ENCODE data around the gene TBC1D9B. TPM values are rescaled to one million over a fixed set of nuclear protein-coding genes. Genes with fewer than 3 reads are reported as not detected.

The TBC1D9B gene
- total RNA-seq, 1 donor from 2014 or later, result 128 TPM

- no peak overlapping the region for H3K27ac Mint-ChIP-seq
- no peak overlapping the region for H3K4me3 Mint-ChIP-seq (ENCODE audit: low read depth)
- no peaks in the 10 kb centered on the region for H3K9me3 Mint-ChIP-seq (ENCODE audit: low read depth)
- H3K27me3 Mint-ChIP-seq, result no peaks in the 10 kb centered on the region
- no peaks in the 10 kb centered on the region for H3K4me1 Mint-ChIP-seq (ENCODE audit: low read depth)
- peaks cover 45% of the 10 kb centered on the region for H3K36me3 Mint-ChIP-seq (ENCODE audit: insufficient read depth)
- TF ChIP-seq CTCF (IDR thresholded peaks at IDR 0.05; ENCODE audit: unreplicated experiment), result no peak
- no peak for DNase-seq (ENCODE audit: low spot score, unreplicated experiment)
Measured at GRCh38 chr5:179834120-179834519, 73.6 kb downstream of the TBC1D9B start.

- Mint-ChIP-seq H3K9me3 (ENCODE audit: low read depth) (no peaks in the 10 kb centered on the region), H3K27me3 (no peaks in the 10 kb centered on the region), H3K36me3 (ENCODE audit: insufficient read depth) (peaks cover 49% of the 10 kb centered on the region), H3K4me1 (ENCODE audit: low read depth) (no peaks in the 10 kb centered on the region), H3K27ac (no peak overlapping the region), H3K4me3 (ENCODE audit: low read depth) (no peak overlapping the region)
- TF ChIP-seq CTCF (IDR thresholded peaks at IDR 0.05; ENCODE audit: unreplicated experiment), result no peak
- no peak for DNase-seq (ENCODE audit: low spot score, unreplicated experiment)
Measured at GRCh38 chr5:179833709-179834070, 74.0 kb downstream of the TBC1D9B start.

GRCh38 chr5:179833056-179833708 is 74.5 kb downstream of the TBC1D9B start:
- Mint-ChIP-seq H3K36me3 (ENCODE audit: insufficient read depth) (peaks cover 54% of the 10 kb centered on the region), H3K27me3 (no peaks in the 10 kb centered on the region), H3K4me3 (ENCODE audit: low read depth) (no peak overlapping the region), H3K27ac (no peak overlapping the region), H3K4me1 (ENCODE audit: low read depth) (no peaks in the 10 kb centered on the region), H3K9me3 (ENCODE audit: low read depth) (no peaks in the 10 kb centered on the region)
- TF ChIP-seq CTCF (IDR thresholded peaks at IDR 0.05; ENCODE audit: unreplicated experiment), result no peak
- DNase-seq (ENCODE audit: low spot score, unreplicated experiment), result no peak

- peak overlapping the region; percentile 82 for H3K27ac Mint-ChIP-seq
- peaks cover 60% of the 10 kb centered on the region for H3K36me3 Mint-ChIP-seq (ENCODE audit: insufficient read depth)
- DNase-seq (ENCODE audit: low spot score, unreplicated experiment), result no peak
- no peaks in the 10 kb centered on the region for H3K4me1 Mint-ChIP-seq (ENCODE audit: low read depth)
- no peak overlapping the region for H3K4me3 Mint-ChIP-seq (ENCODE audit: low read depth)
- no peak for TF ChIP-seq CTCF (IDR thresholded peaks at IDR 0.05; ENCODE audit: unreplicated experiment)
- no peaks in the 10 kb centered on the region for H3K27me3 Mint-ChIP-seq
- H3K9me3 Mint-ChIP-seq (ENCODE audit: low read depth), result no peaks in the 10 kb centered on the region
Measured at GRCh38 chr5:179832039-179832745, 75.5 kb downstream of the TBC1D9B start.

- Mint-ChIP-seq H3K27ac (peak overlapping the region; percentile 25), H3K9me3 (ENCODE audit: low read depth) (no peaks in the 10 kb centered on the region), H3K27me3 (no peaks in the 10 kb centered on the region), H3K36me3 (ENCODE audit: insufficient read depth) (peaks cover 58% of the 10 kb centered on the region), H3K4me1 (ENCODE audit: low read depth) (no peaks in the 10 kb centered on the region), H3K4me3 (ENCODE audit: low read depth) (no peak overlapping the region)
- no peak for TF ChIP-seq CTCF (IDR thresholded peaks at IDR 0.05; ENCODE audit: unreplicated experiment)
- no peak for DNase-seq (ENCODE audit: low spot score, unreplicated experiment)
Measured at GRCh38 chr5:179830818-179831468, 76.8 kb downstream of the TBC1D9B start.

Measured in progenitor cell of endocrine pancreas (in vitro differentiated cells).